GM19099 (cell line): ENCODE measurements around the gene HBM.

Source experiments
- POLR2A ChIP-seq: IDR thresholded peaks from 3 replicates; pipeline ENCODE4 v1.6.1; 2011; ENCODE audit warnings: low read depth; ENCODE audit not compliant: insufficient read length; ENCODE audit errors: extremely low read depth

HBM gene

DNA sequence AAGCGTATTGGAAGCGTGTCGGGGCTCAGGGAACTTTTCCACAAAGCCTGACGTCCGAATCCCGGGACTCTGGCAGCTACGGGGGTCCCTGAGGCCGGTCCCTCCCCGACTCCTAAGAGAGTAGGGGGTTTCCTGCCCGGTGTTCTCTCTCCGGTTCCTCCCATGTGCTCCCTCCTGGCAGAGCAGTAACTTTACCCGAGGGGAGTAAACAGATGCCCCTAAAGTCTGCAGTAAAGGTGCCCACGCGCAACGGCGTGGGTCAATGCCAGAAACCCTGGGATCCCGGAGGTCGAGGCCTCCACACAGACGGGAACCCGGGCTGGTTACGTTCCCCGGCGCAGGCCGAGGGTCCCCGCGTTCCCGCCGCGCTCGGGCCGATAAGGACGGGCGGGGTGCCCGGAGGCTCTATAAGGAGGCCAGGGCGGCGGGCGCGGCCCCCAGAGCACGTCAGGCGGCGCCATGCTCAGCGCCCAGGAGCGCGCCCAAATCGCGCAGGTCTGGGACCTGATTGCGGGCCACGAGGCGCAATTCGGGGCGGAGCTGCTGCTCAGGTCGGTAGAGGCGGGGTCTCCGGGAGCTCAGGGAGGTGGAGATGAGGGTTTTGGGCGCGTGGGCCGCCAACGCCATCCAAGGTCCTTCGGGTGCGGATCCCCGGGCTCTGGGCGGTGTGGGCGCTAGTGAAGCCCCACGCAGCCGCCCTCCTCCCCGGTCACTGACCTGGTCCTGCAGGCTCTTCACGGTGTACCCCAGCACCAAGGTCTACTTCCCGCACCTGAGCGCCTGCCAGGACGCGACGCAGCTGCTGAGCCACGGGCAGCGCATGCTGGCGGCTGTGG lies at the start of gene HBM:
Gene HBM, plus strand, starts transcription at position 440 of the 836 bp plus-strand sequence. Its CDS starts 20 bp downstream, at position 460.
- no peak for TF ChIP-seq POLR2A

DNA sequence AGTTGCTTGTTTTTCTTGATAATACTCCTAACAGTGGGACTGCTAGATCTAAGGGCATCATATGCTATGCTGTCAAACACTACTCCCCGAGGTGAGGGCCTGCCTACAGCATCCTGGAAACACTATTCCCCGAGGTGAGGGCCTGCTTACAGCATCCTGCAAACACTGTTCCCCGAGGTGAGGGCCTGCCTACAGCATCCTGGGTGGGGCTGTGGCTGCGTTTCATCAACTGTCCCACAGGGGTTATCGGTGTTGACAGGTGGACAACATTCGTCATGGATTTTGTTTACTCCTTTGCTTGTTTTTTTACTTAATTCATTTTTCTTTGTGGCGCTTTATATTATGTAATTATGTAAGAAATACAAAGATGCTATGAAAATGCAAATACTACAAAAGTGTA lies 49.8 kb upstream of the HBM start:
- TF ChIP-seq POLR2A = no peak

DNA sequence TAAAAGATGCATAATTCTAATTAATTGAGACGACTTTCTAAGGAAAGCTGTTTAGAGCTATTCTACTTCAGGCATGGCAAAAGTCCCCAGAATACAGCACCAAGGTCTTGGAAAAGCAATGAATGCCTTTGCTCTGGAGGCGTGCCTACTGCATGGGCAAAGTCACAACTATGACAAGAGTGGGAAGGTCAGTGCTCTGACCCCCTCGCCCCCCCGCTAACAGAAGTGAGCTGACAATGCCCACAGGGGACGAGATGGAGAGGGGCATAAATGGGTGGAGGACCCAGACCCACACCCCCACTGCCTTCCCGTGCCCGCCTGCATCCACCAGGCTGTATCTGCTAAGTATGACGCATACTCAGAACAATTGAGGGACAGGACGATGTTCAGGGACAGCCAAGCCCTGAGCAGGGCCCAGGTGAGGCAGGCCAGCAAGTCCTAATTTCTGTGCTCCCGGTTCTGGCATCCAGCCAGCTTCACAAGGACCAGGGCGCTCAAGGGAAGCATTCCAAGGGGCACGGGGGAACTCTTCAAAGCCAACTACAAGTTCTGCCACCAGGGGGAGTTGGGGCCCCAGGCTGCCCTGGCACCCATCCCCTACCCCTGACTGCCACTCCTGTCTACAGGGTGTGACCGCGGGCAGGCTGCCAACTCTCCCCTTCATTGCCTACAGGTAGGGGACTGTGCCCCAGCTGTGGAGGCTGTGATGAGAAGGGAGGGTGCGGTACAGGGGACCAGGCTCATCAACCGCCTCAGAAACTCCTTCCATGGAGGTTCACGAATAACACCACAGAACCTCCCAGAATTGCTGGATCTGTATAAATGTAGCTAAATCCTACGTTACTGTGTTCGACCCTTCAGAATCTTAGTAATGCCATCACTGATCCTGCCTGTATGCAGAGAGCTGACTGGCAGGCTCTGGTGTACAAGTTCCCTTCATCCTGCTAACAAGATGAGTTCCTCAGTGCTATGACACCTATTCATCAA lies 48.1 kb upstream of the HBM start:
- no peak for TF ChIP-seq POLR2A

DNA sequence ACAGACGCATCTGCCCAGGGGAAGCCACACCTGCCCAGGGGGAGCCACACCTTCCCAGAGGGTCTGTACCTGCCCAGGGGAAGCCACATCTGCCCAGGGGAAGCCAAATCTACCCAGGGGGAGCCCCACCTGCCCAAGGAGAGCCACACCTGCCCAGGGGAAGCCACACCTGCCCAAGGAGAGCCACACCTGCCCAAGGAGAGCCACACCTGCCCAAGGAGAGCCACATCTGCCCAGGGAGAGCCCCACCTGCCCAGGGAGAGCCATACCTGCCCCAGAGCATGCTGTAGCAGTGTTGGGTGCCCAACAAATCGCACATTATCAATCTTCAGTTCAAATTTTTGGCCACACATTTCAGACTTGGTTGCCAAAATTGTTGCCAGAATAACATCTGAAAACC lies 46.9 kb upstream of the HBM start:
- TF ChIP-seq POLR2A = no peak

DNA sequence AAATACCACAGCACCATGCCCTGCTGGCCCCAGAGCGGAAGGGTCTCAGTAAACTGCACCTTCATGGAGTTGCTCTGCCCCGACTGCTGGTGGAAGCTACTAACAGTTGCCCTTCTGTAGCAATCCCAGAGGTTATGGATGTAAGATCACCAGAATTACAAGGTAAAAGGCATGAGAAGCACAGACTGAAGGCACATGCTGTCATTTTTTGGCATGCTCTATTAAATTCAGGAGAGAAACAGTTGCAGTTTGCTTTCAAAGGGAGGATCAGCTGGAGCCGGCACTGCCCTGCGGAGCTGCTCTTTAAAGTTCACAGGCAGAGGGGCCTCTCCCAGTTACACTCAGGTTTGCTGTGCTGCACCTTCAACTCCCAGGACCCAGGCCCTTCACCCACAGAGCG lies 46.5 kb upstream of the HBM start:
- TF ChIP-seq POLR2A = no peak

DNA sequence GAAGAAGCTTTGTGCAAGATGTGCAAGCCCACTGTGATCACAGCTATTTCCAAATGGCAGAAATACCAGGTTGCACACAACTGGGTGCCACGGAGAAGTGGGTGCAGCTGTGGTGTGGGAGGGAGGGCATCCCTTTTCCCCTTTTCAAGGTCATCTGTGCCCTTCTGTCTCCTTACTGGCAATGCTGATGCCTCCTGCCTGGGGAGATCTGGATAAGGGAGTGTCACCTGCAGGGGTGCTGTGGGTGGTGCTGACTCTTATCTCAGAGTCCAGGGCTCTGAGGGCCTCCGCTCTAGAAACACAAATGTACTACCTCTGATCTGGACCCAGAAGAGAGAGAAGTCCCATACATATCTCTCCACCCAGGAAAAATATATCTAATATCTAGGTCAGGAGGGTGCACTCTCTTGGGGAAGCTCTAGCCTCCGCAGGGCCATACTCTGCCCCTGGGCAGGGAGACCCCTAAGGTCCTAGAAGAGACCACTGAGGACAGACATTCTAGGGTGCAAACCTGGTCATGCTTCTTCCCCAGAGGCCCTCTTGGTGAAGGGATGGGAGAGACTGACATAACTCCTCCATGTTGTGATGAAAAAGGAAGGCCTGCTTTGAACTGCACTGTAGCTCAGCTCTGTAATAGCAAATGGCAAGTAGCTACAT lies 45.8 kb upstream of the HBM start:
- TF ChIP-seq POLR2A = no peak

GRCh38 chr16:120756-121155 lies 45.0 kb upstream of the HBM start:
- no peak for TF ChIP-seq POLR2A

- TF ChIP-seq POLR2A = no peak
These were observed 43.4 kb upstream of the HBM start for GRCh38 chr16:122361-122760.

GRCh38 chr16:125011-125410 lies 40.8 kb upstream of the HBM start:
- TF ChIP-seq POLR2A = no peak

DNA sequence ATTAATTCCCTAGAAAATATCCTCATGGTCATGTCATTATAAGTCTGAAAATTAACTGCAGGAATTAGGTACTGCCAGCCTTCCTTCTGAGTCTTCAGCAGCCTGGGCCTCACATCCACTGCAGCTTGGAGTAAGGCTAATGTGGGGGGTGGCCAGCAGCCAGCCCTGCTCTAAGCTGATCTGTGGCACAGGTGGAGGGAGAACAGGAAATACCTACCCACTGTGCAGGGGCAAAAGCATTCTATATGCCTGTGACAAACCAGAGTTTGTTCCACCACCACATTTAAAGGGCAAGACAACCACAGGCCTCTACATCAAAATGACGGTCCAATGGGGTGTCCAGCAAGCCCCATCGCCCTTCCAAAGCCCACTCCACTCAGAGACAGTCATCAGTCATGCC lies 36.7 kb upstream of the HBM start:
- no peak for TF ChIP-seq POLR2A

DNA sequence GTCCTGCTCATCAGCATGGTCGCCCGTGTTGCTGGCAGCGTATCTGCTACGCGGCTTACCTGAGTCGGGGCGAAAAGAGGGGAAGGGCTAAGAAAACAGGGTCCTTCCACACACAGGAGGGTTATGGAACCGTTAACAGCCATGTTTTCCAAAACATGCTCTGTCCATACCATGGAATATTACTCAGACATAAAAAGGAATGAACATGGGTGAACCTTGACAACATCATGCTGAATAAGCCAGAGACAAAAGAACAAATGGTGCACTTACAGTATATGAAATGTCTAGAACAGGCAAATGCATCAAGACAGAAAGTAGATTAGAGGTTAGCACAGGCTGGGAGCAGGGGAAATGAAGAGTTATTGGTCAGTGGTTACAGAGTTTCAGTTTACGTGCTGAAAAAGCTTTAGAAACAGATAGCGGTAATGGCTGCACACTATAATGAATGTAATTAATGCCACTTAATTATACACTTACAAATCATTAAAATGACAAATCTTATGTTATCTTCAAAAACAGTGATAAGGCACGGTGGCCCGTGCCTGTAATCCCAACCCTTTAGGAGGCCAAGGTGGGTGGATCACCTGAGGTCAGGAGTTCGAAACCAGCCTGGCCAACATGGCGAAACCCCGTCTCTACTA lies 35.1 kb upstream of the HBM start:
- no peak for TF ChIP-seq POLR2A

DNA sequence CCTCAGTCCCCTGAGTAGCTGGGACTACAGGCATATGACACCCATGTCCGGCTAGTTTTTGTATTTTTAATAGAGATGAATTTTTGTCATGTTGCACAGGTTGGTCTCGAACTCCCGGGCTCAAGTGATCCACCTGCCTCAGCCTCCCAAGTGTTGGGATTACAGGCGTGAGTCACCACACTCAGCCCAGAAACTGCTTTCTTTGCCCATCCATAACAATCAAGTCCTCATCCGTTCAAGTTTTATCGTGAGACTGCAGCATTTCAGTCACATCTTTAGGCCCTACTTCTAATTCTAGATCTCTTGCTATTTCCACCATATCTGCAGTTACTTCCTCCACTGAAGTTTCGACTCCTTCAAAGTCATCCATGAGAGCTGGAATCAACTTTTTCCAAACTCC lies 33.7 kb upstream of the HBM start:
- TF ChIP-seq POLR2A = no peak

GRCh38 chr16:133716-134115 lies 32.1 kb upstream of the HBM start:
- no peak for TF ChIP-seq POLR2A

DNA sequence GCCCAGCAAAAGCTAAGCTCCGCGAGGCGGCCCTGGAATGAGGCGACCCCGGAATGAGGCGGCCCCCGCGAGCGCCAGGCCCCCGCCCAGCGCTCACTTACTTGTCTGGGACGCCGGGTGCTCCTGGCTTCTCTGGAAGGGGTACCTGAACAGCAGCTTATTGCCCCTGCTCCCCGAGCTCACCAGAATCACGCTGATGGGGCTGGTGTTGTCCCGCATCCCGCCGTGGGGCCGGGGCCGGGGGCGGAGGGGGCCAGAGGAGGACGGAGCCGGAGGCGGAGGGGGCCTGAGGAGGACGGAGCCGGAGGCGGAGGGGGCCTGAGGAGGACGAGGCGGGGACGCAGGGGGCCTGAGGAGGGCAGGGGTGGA lies 27.7 kb upstream of the HBM start:
- no peak for TF ChIP-seq POLR2A

- no peak for TF ChIP-seq POLR2A
These were observed 25.5 kb upstream of the HBM start for GRCh38 chr16:140175-140857.

GRCh38 chr16:142405-142967 lies 23.3 kb upstream of the HBM start:
- no peak for TF ChIP-seq POLR2A
